ENCODE data around the gene CASP2.

Gene CASP2

DNA sequence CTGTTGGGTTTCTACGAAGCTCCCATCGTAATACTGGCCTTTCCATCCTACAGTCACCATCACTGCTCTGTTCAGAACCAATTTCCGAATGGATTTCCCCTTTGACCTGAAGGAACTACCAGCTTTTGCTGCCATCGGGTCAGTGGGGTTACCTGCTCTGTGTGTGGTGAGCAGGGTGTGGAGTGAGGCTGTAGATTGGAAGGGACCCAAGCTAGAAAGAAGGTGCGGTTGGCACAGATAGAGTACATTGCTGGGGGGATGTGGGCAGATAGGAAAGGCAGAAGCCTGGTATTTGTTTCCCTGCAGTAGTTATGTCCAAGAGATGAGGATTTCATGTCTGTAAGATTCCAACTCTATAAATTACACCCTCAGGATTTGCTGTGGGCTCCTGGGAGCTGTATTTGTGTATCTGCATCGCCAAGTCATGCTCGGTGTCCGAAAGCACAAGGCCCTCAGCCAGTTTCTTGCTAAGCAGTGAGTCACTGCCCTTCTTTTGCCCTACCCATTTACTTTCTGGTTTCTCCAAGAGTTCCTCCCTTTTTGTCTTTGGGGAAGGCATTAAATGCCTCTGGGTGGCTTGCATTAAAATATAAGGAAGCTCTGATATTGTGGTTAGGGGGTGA is 43.1 kb downstream of the CASP2 start:
- no peak for DNase-seq (ENCODE audit: low read depth in 2 of 2)

DNA sequence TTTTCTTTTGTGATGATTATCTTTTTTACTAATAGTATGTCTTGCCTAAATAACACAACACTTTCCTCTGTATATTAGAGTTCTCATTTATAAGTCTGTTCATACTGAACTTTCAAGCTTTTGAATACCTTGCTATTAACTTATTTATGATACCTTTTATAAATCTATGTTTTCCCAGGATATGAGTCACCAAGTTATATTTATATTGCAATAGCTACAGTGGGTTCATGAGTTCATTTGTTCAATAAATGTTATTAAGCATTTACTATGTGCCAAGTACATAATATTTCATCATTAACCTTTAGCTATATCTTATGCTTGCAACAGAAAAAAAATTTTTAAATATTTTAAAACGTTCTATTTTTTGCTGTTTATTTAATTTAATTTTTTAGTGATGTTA is 46.1 kb downstream of the CASP2 start:
- no peak for DNase-seq (ENCODE audit: low read depth in 2 of 2)

DNA sequence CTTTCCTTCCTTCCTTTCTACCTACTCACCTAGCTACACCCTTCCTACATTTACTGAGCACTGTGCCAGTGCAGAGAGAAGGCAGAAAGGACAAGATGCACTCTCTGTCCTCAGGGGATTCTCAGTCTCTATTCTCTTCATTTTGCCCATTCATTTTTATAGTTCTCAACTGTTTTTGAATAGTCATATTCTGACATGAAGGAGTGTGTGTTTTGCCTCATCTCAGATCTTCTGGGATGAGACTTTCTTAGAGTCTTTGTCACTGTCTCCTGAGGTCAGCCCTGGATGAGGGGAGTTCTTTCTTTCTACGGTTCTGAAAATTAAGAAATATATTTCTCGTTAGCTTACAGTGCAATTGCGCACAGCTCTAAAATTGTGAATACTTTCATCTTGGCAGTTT is 49.1 kb downstream of the CASP2 start:
- DNase-seq (ENCODE audit: low read depth in 2 of 2): no peak

DNA sequence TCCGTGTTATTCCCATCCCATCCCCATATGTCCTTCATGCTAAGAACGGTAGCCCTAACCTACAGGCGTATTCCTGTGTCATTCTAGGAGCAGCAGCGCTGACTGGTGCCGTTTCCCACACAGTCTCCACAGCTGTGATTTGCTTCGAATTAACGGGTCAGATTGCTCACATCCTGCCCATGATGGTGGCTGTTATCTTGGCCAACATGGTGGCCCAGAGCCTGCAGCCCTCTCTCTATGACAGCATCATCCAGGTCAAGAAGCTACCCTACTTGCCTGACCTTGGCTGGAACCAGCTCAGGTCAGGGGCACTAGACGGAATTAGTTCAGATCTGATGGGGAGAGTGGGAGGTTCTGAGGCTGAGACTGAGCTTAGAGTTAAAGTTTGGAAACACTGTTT is 53.7 kb downstream of the CASP2 start:
- no peak for DNase-seq (ENCODE audit: low read depth in 2 of 2)

DNA sequence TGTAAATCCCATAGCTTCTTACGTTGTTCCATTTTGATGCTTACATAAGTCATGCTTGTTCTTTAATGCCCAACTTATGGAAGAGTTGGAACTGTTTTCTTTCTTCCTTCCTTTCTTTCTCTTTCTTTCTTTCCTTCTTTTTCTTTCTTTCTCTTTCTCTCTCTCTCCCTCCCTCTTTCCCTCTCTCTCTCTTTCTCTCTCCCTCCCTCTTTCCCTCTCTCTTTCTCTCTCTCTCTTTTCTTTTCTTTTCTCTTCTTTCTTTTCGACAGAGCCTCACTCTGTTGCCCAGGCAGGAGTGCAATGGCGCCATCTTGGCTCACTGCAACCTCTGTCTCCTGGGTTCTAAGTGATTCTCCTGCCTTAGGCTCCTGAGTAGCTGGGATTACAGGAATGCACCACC is 55.4 kb downstream of the CASP2 start:
- DNase-seq (ENCODE audit: low read depth in 2 of 2): no peak

DNA sequence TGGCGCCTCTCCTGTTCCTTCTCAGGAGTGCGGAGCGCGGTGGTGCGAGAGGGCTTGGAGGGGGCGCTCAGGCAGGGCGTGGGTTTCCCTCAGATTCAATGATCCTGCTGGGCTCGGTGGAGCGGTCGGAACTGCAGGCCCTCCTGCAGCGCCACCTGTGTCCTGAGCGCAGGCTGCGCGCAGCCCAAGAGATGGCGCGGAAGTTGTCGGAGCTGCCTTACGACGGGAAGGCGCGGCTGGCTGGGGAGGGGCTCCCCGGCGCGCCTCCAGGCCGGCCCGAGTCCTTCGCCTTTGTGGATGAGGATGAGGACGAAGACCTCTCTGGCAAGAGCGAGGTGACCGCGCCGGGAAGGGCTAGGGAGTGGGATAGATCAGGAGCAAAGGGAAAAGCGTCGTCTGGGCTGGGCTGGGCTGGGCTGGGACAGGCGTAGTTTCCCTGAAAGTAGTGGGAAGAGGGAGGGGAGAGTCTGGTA is 57.3 kb downstream of the CASP2 start:
- peak; percentile 45 to 55 for DNase-seq (ENCODE audit: low read depth in 2 of 2)

DNA sequence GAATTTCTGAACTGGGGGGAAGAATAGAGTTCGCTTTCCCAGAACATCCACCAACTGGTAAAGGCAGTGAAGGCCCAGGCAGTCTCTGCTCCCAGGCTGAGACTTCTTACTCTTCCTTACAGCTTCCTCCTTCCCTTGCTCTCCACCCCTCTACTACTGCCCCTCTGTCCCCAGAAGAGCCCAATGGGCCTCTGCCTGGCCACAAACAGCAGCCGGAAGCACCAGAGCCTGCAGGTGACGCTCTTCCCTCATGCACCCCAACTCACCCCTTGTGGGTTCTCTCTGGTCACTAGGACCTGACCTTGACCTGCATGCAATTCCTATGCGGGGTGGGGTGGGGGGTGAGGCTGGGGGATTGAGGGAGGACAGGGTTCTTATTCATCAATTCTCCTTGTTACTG is 57.9 kb downstream of the CASP2 start:
- DNase-seq (ENCODE audit: low read depth in 2 of 2): no peak

DNA sequence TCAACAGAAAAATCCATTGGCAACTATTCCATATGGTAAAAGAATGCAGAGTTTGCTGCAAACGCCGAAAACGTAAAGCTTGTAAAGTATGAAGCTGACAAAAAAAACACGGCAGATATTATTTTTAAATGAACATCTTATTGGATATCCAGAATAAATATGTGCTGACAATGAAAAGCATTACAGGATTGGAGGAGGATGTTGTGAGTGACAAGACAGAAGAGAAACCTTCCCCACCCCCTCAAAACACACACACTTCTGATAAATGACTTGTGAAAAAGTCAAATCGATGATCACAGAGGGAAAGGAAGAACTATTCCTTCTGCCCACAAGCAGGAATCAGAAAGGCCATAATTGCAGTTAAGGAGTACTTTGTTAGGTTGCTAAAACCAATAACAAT is 59.8 kb downstream of the CASP2 start:
- no peak for DNase-seq (ENCODE audit: low read depth in 2 of 2)

DNA sequence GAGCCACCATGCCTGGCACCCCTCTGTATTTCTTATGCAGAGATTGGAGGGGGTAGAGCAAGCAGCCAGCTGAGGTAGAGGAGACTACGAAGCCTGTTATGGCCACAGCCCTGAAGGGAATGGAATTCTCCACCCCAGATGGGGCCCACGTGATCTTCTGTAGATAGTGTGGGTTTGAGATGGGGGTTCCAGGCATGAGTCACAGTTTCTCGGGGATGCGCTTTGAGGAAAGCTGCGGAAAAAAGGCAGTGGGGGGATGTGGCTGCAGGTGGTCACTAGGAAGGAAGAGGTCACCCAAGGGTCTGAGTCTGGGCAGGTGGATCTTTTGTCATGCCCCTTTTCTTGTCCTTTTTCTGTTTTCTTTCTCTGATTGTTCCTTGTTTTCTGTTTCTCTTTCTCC is 62.9 kb downstream of the CASP2 start:
- no peak for DNase-seq (ENCODE audit: low read depth in 2 of 2)

DNA sequence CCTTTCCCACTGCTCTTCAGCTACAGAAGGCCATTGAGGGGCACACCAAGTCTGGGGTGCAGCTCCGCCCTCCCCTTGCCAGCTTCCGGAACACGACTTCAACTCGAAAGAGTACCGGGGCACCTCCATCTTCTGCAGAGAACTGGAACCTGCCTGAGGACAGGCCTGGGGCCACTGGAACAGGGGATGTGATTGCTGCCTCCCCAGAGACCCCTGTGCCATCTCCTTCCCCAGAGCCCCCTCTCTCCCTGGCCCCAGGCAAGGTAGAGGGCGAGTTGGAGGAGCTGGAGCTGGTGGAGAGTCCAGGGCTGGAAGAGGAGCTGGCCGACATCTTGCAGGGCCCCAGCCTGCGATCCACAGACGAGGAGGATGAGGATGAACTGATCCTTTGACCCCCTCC is 63.4 kb downstream of the CASP2 start:
- DNase-seq (ENCODE audit: low read depth in 2 of 2): no peak

DNA sequence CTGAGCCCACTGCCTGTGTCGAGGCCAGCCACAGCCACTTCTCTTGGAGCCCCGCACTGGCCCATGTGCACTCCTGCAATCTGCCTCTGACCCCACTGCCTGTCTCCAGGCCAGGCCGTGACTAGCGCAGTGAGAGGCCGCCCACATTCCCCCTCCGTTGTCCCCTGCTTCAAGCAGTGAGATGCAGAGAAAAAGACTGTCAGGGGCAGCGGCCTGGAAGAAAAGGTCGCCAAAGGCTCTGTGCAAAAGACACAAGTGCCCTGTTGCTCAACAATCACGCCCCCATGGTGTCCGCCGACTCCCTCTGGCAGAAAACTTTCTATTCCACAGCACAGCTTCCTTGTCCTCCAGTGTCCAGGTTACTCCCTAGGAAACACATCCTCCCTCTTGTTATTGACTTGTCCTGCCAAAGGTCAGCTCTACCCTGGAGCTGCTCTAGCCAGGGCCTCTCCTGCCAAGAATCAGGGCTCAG is 64.4 kb downstream of the CASP2 start:
- DNase-seq (ENCODE audit: low read depth in 2 of 2): no peak

DNA sequence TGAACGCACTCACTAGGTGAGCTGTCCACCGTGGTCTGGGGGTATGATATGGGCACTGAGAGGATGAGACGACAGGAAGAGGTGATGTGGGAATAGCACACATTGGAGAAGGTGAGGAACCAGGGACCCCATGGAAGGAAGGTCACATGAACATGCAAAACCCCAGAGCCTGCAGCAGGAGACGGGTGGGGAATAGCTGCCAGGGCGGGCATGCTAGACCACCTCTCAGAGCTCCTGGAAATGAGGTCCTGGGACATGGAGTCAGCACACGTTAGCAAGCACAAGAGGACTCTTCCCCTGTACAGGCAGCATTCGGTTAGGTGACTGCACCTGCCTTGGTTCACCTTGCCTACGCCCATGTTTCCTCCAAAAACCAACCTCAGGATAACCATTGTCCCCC is 66.2 kb downstream of the CASP2 start:
- DNase-seq (ENCODE audit: low read depth in 2 of 2): no peak

DNA sequence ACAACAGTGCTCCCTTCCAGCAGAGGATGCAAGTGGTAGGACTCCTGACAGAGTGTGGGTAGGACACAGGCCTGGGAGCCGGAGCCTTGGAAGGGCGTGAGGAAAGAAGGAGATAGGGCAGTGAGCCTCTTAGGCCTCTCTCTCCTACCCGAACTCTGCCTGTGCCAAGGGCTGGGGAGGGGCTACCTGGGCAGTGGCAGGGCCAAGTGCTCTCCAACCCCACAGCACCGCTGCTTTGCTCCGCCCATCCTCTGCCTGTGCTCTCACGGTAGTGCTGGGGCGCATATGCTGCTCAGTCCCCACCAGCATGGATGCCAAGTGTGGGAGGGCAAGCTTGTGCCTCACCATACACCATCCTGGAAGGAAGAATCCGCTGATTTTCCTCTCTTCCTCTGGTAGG is 66.8 kb downstream of the CASP2 start:
- no peak for DNase-seq (ENCODE audit: low read depth in 2 of 2)

DNA sequence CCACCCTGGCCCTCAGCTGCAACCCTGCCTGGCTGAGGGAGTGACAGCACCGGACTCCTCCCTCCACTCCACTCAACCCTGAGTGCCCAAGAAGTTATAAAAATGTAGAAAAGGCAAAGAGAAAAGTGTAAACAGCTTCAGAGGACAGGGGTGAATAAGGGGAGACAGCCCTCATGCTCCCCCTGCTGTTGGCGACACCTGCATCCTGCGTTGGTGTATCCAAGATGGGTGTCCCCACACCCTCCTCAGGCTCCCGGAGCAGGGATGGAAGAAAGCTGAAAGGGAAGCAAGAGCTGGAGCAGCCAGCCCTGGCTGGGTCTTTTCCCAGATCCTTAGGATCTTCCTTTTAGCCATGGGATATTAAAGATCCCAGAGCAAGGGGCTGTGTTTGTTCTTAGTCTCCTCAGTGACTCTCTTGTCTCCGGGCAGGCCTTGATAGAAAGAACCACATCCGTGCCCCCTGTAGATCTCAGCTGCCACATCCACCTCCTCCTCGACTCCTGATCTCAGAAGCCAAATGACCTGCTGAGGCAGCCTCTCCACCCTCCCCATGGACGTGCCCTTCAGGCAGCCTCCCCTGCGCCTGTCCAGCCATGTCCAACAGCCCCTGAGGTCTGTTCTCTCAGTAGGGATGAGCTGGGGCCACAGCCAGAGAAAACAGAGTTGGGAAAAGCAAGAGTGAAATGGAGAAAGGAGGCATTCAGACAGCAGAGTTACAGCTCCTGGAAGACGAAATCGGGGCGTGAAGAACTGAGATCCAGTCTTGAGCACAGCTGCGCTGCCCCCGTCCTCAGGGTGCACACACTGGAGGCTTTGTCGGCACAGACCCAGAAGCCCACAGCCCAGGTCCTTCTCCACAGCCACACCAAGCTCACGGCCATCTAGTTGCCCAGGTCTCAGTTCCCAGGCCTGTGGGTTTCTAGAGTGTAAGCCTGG is 67.6 kb downstream of the CASP2 start:
- no peak for DNase-seq (ENCODE audit: low read depth in 2 of 2)

DNA sequence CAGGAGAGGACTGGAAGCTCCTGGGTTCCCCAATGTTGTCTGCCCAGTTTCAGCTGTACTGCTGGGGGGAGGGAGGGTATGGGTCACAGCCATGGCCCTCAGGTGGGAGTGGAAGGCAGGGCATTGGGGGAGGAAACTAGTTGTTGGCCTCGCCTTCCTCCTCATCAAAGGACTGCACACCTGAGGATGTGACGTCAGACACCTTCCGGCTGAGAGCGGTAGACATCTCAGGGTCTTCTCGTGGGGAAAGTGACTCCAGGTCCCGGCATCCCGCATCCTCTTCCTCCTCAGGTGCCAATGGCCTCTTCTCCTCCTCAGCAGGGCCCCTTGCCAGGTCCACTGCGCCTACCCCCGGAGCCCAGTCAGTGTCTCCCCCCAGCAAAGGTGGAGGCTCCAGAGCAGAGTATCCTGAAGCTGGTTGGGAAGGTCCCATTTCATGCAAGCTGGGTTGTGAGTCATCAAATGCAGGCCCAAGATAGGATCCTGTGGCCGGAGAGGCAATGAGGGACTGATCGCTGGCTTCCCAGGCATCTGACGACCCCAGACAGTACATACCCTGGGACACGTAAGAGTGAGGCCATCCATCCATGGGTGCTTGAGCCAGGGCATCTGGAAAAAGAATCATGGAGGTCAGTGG is 68.4 kb downstream of the CASP2 start:
- no peak for DNase-seq (ENCODE audit: low read depth in 2 of 2)
